Mononuclear cell (primary cell): ENCODE measurements around the gene ACOT9. TPM values are rescaled to one million over a fixed set of nuclear protein-coding genes. Genes with fewer than 3 reads are reported as not detected.
A peak's percentile ranks its signal among the peaks of the same experiment; 100 is the strongest.
"Not testable (repeated sequence)": the region's sequence is repeated elsewhere in the genome, so short reads cannot be mapped to it uniquely, and the experiment has no call there.

Experiments used
- H3K27me3 ChIP-seq: 2 replicates; pipeline ENCODE4 v1.6.0; 2011; ENCODE audit warnings: low read length, control low read depth; ENCODE audit not compliant: insufficient read depth
- H3K4me1 ChIP-seq: 2 replicates; pipeline ENCODE4 v1.5.1; 2011; ENCODE audit warnings: mild to moderate bottlenecking, low read length, control low read depth; ENCODE audit not compliant: insufficient read depth
- H3K4me3 ChIP-seq: 2 replicates; pipeline ENCODE4 v1.5.1; 2011; ENCODE audit warnings: mild to moderate bottlenecking, low read length, moderate library complexity
- H3K9me3 ChIP-seq: 2 replicates; pipeline ENCODE4 v1.5.1; 2011; ENCODE audit warnings: low read depth, mild to moderate bottlenecking, control low read depth, low read length
- total RNA-seq: library from RNA; depleted of rRNA; stranded (reverse); fragments of >200 nt; gene quantifications from one replicate; pipeline ENCODE4 v1.2.3, GENCODE V29; 2012

Gene ACOT9
- total RNA-seq, 1 donor: 23.4 TPM

DNA sequence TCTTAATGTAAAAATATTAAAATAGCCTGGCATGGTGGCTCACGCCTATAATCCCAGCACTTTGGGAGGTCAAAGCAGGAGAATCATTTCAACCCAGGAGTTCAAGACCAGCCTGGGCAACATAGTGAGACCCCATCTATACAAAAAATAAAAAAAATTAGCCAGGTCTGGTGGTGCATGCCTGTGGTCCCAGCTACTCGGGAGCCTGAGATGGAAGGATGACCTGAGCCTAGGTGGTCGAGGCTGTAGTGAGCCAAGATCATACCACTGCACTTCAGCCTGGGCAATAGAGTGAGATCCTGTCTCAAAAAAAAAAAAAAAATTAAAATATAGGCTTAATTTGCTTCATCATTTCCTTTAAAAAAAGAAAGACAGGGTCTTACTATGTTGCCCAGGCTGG is 66.6 kb downstream of the ACOT9 start:
- H3K27me3 ChIP-seq, H3K4me1 ChIP-seq, H3K4me3 ChIP-seq, H3K9me3 ChIP-seq: not testable (repeated sequence)

GRCh38 chrX:23673108-23673507 is 70.0 kb downstream of the ACOT9 start:
- H3K27me3 ChIP-seq: no peaks in the 10 kb centered on the region
- no peak overlapping the region for H3K4me3 ChIP-seq
- H3K4me1 ChIP-seq: peaks cover 4% of the 10 kb centered on the region
- H3K9me3 ChIP-seq: no peaks in the 10 kb centered on the region

- H3K9me3 ChIP-seq: no peaks in the 10 kb centered on the region
- H3K4me3 ChIP-seq: no peak overlapping the region
Observed at GRCh38 chrX:23670528-23670927, 72.5 kb downstream of the ACOT9 start.

DNA sequence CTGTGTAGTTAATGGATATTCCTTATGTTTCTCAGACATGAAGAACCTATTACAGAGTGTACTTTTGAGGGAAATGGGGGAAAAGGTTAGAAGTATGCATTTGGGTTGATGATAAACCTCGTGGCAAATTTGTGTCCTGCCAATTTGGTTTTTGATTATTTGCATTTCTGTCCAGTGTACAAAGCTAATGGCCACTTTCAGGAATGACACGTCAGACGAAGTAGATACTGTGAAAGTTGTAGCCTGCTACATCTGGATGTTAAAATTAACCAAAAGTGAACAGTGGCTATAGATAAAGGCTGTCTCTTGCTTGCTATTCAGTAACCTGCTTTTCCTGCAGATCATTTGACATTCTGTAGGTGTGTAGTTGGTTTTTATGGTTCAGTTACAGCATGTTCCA is 74.7 kb downstream of the ACOT9 start:
- peak overlapping the region; percentile 53 for H3K4me3 ChIP-seq
- H3K9me3 ChIP-seq: no peaks in the 10 kb centered on the region
- H3K4me1 ChIP-seq: peaks cover 16% of the 10 kb centered on the region
- no peaks in the 10 kb centered on the region for H3K27me3 ChIP-seq

More at GRCh38 chrX:23670528-23670927, 72.5 kb downstream of the ACOT9 start:
- Histone ChIP-seq H3K27me3 (no peaks in the 10 kb centered on the region), H3K4me1 (peaks cover 16% of the 10 kb centered on the region)

- no peaks in the 10 kb centered on the region for H3K9me3 ChIP-seq
- no peaks in the 10 kb centered on the region for H3K27me3 ChIP-seq
- peaks cover 16% of the 10 kb centered on the region for H3K4me1 ChIP-seq
- peak within 1 kb of the TSS; percentile 53 for H3K4me3 ChIP-seq
Observed at GRCh38 chrX:23667239-23668177, 75.6 kb downstream of the ACOT9 start, which contains the start of gene PRDX4. TSS of gene PRDX4 (plus strand) at chrX:23667493. CDS start at chrX:23667571, 78 bp downstream.

DNA sequence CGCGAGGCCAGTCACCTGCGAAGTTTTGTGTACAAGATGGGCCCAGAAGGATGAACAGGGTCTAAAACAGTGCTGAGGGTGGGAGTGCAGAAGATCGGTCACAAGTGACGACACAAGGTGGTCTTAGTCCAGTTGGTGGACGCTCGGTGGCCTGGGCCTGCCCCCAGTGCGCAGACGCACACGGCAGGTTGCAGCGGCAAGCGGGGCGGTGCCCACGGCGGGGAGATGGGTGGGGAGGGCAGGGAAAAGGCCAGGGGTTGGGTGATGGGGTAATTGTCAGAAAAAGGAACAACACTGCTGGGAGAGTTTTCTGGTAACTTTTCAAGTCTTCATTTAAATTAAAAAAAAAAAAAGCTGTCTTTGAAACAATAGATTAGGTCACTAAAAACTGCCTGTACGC is 76.8 kb downstream of the ACOT9 start:
- Histone ChIP-seq H3K9me3 (no peaks in the 10 kb centered on the region), H3K27me3 (no peaks in the 10 kb centered on the region), H3K4me1 (peaks cover 16% of the 10 kb centered on the region), H3K4me3 (no peak overlapping the region)

GRCh38 chrX:23664496-23664895 is 78.6 kb downstream of the ACOT9 start:
- no peaks in the 10 kb centered on the region for H3K27me3 ChIP-seq
- no peak overlapping the region for H3K4me3 ChIP-seq
- H3K9me3 ChIP-seq: no peaks in the 10 kb centered on the region

DNA sequence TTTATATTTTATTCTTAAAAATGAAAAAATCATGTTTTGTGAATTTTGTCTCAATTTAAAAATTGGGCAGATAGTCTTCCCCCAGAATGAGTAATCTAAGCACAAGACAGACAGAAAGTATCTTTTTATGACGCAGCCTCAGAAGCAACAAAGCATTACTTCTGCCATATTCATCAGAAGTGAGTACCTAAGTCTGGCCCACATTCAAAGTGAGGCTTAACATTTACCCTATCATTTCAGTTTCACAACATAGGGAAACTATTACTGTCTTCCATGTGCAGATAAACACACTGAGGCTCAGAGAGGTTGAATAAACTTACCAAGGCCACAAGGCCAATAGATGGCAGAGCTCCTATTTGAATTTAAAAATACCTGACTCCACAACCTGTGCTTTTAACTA is 80.2 kb downstream of the ACOT9 start:
- peaks cover 9% of the 10 kb centered on the region for H3K4me1 ChIP-seq
- H3K4me3 ChIP-seq: no peak overlapping the region
- H3K9me3 ChIP-seq: no peaks in the 10 kb centered on the region
- no peaks in the 10 kb centered on the region for H3K27me3 ChIP-seq

More at GRCh38 chrX:23664496-23664895, 78.6 kb downstream of the ACOT9 start:
- H3K4me1 ChIP-seq: peaks cover 16% of the 10 kb centered on the region

DNA sequence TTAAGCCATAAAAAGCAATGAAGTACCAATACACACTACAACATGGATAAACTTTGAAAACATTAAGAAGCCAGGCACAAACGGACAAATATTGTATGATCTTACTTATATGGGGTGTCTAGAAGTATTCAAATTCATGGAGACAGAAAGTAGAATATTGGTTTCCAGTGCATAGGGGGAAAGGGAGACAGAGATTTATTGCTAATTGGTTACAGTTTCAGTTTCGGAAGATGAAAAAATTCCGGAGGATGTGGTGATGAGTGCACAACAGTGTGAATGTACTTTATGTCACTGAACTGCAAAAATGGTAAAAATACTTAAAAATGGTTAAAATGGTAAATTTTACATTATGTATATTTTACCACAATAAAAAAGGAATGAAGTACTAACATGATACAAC is 80.9 kb downstream of the ACOT9 start:
- Histone ChIP-seq H3K9me3 (no peaks in the 10 kb centered on the region), H3K4me3 (no peak overlapping the region), H3K4me1 (peaks cover 8% of the 10 kb centered on the region), H3K27me3 (no peaks in the 10 kb centered on the region)

DNA sequence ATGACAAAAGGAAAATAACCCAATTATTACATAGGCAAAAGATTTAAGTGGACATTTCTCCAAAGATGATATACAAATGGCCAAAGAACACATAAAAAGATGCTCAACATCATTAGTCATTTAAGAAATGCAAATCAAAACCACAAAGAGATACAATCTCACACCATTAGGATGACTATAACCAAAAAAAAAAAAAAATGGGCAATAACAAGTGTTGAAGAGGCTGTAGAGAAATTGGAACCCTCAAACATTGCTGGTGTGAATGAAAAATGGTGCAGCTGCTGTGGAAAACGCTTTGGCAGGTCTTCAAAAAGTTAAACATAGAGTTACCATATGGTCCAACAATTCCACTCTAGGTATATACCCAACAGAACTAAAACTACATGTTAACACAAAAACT is 81.4 kb downstream of the ACOT9 start:
- peaks cover 4% of the 10 kb centered on the region for H3K4me1 ChIP-seq
- no peaks in the 10 kb centered on the region for H3K9me3 ChIP-seq
- H3K27me3 ChIP-seq: no peaks in the 10 kb centered on the region
- H3K4me3 ChIP-seq: no peak overlapping the region

- Histone ChIP-seq H3K9me3 (no peaks in the 10 kb centered on the region), H3K4me3 (no peak overlapping the region), H3K27me3 (no peaks in the 10 kb centered on the region), H3K4me1 (no peaks in the 10 kb centered on the region)
Observed at GRCh38 chrX:23660766-23661132, 82.3 kb downstream of the ACOT9 start.

GRCh38 chrX:23660083-23660765 is 82.9 kb downstream of the ACOT9 start:
- not testable (repeated sequence) for H3K4me1 ChIP-seq, H3K27me3 ChIP-seq, H3K9me3 ChIP-seq, H3K4me3 ChIP-seq

DNA sequence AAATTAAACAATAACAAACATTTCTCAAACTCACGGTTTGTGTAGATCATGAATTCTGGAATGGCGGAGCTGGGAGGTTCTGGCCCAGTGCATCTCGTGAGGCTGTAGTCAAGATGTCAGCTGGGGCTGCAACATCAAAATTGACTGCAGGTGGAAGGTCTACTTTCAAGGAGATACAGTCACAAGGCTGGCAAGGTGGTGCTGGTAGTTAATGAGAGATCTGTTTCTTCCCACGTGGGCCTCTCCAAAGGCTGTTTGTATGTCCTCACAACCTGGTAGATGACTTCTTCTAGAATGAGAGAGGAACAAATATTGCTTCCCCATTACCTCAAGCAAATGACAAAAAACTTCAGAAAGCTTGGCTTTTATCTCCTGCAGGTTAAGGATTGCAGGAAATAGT is 83.7 kb downstream of the ACOT9 start:
- H3K4me1 ChIP-seq: no peaks in the 10 kb centered on the region
- H3K9me3 ChIP-seq: no peaks in the 10 kb centered on the region
- H3K4me3 ChIP-seq: no peak overlapping the region
- no peaks in the 10 kb centered on the region for H3K27me3 ChIP-seq

- H3K4me1 ChIP-seq: no peaks in the 10 kb centered on the region
- H3K9me3 ChIP-seq: no peaks in the 10 kb centered on the region
- no peaks in the 10 kb centered on the region for H3K27me3 ChIP-seq
- no peak overlapping the region for H3K4me3 ChIP-seq
Observed at GRCh38 chrX:23656684-23657083, 86.4 kb downstream of the ACOT9 start.

GRCh38 chrX:23656091-23656490 is 87.0 kb downstream of the ACOT9 start:
- no peaks in the 10 kb centered on the region for H3K9me3 ChIP-seq
- no peaks in the 10 kb centered on the region for H3K27me3 ChIP-seq
- H3K4me3 ChIP-seq: no peak overlapping the region
- no peaks in the 10 kb centered on the region for H3K4me1 ChIP-seq
